ENCODE results near the gene OR8G1.

The OR8G1 gene

GRCh38 chr11:124209824-124210357 is 31.0 kb upstream of the OR8G1 start:
- TF ChIP-seq FOXM1 (IDR thresholded peaks at IDR 0.05; ENCODE audit: borderline replicate concordance, low read depth) (no peak), EP300 (IDR thresholded peaks at IDR 0.05; ENCODE audit: borderline replicate concordance) (no peak), TAF1 (IDR thresholded peaks at IDR 0.05; ENCODE audit: low read depth) (no peak), TCF12 (IDR thresholded peaks at IDR 0.05; ENCODE audit: low read depth) (no peak), NFIC (IDR thresholded peaks at IDR 0.05) (no peak), CREB1 (IDR thresholded peaks at IDR 0.05; ENCODE audit: low read depth) (no peak), MAX (IDR thresholded peaks at IDR 0.05) (no peak)

GRCh38 chr11:124210421-124210820 is 30.5 kb upstream of the OR8G1 start:
- TF ChIP-seq TAF1 (IDR thresholded peaks at IDR 0.05; ENCODE audit: low read depth) (no peak), CREB1 (IDR thresholded peaks at IDR 0.05; ENCODE audit: low read depth) (no peak), ZBTB7A (IDR thresholded peaks at IDR 0.05; ENCODE audit: low read depth) (no peak), USF1 (IDR thresholded peaks at IDR 0.05) (no peak), NFIC (IDR thresholded peaks at IDR 0.05) (no peak), FOXM1 (IDR thresholded peaks at IDR 0.05; ENCODE audit: borderline replicate concordance, low read depth) (no peak), EGR1 (IDR thresholded peaks at IDR 0.05) (no peak), REST (IDR thresholded peaks at IDR 0.05; ENCODE audit: low read depth) (no peak), TCF12 (IDR thresholded peaks at IDR 0.05; ENCODE audit: low read depth) (no peak), YY1 (IDR thresholded peaks at IDR 0.05; ENCODE audit: low read depth) (no peak)

- TF ChIP-seq EP300 (IDR thresholded peaks at IDR 0.05; ENCODE audit: borderline replicate concordance) (no peak), TCF12 (IDR thresholded peaks at IDR 0.05; ENCODE audit: low read depth) (no peak), MAX (IDR thresholded peaks at IDR 0.05) (no peak), RAD21 (IDR thresholded peaks at IDR 0.05; ENCODE audit: low read depth) (no peak), TEAD4 (IDR thresholded peaks at IDR 0.05) (no peak), NFIC (IDR thresholded peaks at IDR 0.05) (no peak), ZBTB7A (IDR thresholded peaks at IDR 0.05; ENCODE audit: low read depth) (no peak), CEBPB (IDR thresholded peaks at IDR 0.05) (no peak), REST (IDR thresholded peaks at IDR 0.05; ENCODE audit: low read depth) (no peak), FOXM1 (IDR thresholded peaks at IDR 0.05; ENCODE audit: borderline replicate concordance, low read depth) (no peak), YY1 (IDR thresholded peaks at IDR 0.05; ENCODE audit: low read depth) (no peak), USF1 (IDR thresholded peaks at IDR 0.05) (no peak), EGR1 (IDR thresholded peaks at IDR 0.05) (no peak)
Measured at GRCh38 chr11:124211321-124211720, 29.6 kb upstream of the OR8G1 start.

- TF ChIP-seq CEBPB (IDR thresholded peaks at IDR 0.05), result no peak
- TF ChIP-seq USF1 (IDR thresholded peaks at IDR 0.05), result no peak
- TF ChIP-seq NFIC (IDR thresholded peaks at IDR 0.05), result no peak
- TF ChIP-seq YY1 (IDR thresholded peaks at IDR 0.05; ENCODE audit: low read depth), result no peak
- no peak for TF ChIP-seq EGR1 (IDR thresholded peaks at IDR 0.05)
- no peak for TF ChIP-seq TEAD4 (IDR thresholded peaks at IDR 0.05)
Measured at GRCh38 chr11:124214027-124214426, 26.9 kb upstream of the OR8G1 start.

- no peak for TF ChIP-seq MAX (IDR thresholded peaks at IDR 0.05)
- TF ChIP-seq REST (IDR thresholded peaks at IDR 0.05; ENCODE audit: low read depth), result no peak
- no peak for TF ChIP-seq RAD21 (IDR thresholded peaks at IDR 0.05; ENCODE audit: low read depth)
- no peak for TF ChIP-seq NFIC (IDR thresholded peaks at IDR 0.05)
- no peak for TF ChIP-seq TEAD4 (IDR thresholded peaks at IDR 0.05)
- TF ChIP-seq TCF12 (IDR thresholded peaks at IDR 0.05; ENCODE audit: low read depth), result no peak
- TF ChIP-seq FOXM1 (IDR thresholded peaks at IDR 0.05; ENCODE audit: borderline replicate concordance, low read depth), result no peak
- no peak for TF ChIP-seq CEBPB (IDR thresholded peaks at IDR 0.05)
- no peak for TF ChIP-seq EP300 (IDR thresholded peaks at IDR 0.05; ENCODE audit: borderline replicate concordance)
- TF ChIP-seq ZBTB7A (IDR thresholded peaks at IDR 0.05; ENCODE audit: low read depth), result no peak
- TF ChIP-seq CREB1 (IDR thresholded peaks at IDR 0.05; ENCODE audit: low read depth), result no peak
- no peak for TF ChIP-seq TAF1 (IDR thresholded peaks at IDR 0.05; ENCODE audit: low read depth)
- TF ChIP-seq USF1 (IDR thresholded peaks at IDR 0.05), result no peak
- TF ChIP-seq YY1 (IDR thresholded peaks at IDR 0.05; ENCODE audit: low read depth), result no peak
- no peak for TF ChIP-seq EGR1 (IDR thresholded peaks at IDR 0.05)
Measured at GRCh38 chr11:124219126-124219525, 21.8 kb upstream of the OR8G1 start.

All from Ishikawa (cell line).